COLO829 (cell line): ENCODE data around the gene GATAD2A.

Experiments used
- DNase-seq: peaks from one replicate; pipeline ENCODE4 v3.0.0; 2012; ENCODE audit warnings: low spot score

The GATAD2A gene

DNA sequence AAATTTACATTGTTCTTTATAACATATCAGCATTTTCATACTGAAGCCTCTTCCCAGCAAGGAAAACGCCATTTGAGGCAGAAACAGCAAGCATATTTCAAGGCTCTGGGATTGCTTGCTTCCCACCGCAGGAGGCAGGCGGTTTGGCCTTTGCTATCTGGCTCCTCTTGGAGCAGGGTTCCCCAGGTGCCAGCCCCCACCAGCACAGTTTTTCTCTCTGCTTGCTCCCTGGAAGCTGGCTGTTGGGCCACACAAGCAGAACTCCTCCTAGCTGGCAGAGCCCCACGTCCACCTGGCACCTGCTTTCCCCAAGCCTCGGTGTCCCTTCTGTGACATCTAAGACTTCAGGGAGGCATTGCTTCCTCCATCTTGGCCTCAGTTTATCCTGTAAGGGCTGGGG, 16.7 kb downstream of the GATAD2A start:
- no peak for DNase-seq

DNA sequence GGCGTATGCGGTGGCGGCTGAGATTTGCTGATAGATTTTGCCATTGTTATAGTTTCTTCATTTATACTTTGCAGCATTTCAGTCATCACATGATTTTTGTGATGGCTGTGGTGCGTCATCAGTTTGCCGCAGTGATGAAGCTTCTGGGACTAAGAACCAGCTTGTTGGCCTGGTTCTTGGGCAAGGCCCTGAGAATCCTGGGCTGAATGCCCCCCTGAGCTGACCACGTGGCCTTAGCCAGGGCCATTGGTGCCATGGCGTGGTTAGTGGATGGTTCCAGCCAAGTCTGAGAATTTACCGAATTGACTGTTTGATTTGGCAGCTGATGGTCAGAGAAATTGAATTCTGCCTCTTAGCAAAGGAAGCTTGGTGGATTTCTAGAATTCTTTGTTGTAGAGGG, 17.8 kb downstream of the GATAD2A start:
- DNase-seq: no peak

DNA sequence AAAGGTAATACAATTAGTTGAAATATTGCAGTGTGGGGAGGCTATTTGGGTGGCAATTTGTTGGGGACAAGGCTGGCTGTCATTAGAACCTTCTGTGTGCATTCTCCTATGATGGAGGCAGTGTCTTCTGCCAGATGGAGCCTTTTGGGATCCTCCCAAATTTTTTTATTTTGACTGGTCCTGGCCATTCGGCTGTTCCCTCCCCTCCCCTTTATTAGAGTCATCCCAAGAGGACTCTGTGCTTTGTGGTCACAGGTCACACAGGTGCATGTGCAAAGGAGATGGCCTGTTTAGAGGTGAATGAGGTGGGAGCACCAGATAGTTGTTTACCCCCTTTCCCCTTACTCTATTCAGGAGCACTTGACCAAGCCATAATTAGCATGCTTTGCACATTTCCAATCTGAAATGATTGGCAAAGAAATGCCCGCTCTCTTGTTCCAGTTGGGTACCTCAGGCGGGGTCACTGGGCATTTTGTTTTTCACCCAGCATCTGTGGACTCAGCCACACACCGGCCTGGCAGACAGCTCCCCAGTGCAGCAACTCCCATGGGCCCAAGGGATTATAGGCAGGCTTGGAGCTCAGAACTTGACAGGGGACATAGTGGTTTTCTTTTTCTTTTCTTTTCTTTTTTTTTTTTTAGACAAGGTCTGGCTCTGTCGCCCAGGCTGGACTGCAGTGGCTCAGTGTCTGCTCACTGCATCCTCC, 19.8 kb downstream of the GATAD2A start:
- no peak for DNase-seq

DNA sequence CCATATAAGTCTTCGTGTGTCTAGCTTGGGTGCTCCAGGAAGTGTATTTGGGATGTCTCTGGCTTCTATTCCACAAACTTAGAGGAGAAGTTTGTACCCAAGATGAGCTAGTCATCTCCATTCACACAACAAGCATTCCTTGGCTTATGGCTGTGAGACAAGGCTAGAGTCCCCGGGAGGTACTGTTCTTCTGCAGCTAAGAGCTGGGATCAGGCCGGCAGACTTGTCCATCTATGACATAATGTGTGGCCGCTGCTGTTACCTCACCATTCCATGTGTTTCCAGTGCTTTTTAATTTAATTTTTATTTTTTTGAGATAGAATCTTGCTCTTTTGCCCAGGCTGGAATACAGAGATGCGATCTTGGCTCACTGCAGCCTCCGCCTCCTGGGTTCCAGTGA, 20.7 kb downstream of the GATAD2A start:
- DNase-seq: no peak

DNA sequence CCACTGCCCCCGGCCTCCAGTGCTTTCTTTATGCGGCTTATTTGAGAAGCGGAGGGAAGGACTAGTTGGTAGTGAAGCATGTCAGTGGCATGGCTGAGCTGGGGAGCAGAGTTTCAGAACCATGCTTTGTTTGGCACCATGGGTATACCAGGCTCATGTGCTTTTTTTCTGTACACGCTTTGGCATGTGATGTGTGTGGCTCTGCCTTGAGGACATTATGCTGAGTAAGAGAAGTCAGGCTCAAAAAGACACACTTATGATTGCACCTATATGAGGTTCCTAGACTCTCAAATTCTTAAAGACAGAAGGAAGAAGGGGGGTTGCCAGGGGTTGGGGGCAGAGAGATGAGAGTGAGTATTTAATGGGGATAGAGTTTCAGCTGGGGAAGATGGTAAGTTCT, 21.3 kb downstream of the GATAD2A start:
- no peak for DNase-seq

DNA sequence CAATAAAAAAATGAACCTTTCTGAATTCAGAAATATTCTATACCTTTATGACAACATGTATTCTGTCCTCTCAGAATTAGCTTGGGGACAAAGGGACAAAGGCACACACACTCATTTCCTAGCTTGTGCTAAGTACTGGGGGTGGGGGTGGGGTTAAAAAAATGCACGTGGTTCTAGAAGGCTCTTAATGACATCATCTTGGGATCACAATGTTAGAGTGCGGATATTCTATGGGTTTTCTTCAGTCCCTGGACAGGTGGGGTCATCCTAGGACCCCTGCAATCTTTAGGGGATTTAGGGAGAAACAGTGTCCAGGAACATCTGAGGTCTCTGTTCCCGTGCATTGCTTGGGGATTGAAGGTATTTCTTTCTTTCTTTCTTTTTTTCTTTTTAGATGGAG, 21.8 kb downstream of the GATAD2A start:
- DNase-seq: no peak

DNA sequence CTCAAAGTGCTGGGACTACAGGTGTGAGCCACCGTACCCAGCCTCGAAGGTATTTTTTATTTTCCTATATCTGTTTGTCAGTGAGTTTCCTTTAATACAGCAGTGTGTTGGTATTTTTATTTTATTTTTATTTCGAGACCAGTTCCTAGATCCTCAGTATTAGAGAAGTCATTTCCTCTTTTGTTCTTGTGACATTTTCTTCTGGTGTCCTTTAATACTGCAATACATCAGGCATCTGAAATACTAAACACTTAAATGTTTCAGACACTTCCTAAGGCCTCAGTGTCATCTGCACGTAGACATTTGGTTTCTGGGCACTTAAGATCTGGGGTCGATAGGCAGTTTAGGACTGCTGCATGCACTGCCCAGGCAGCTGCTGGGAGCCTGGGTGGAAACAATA, 22.5 kb downstream of the GATAD2A start:
- DNase-seq: no peak

DNA sequence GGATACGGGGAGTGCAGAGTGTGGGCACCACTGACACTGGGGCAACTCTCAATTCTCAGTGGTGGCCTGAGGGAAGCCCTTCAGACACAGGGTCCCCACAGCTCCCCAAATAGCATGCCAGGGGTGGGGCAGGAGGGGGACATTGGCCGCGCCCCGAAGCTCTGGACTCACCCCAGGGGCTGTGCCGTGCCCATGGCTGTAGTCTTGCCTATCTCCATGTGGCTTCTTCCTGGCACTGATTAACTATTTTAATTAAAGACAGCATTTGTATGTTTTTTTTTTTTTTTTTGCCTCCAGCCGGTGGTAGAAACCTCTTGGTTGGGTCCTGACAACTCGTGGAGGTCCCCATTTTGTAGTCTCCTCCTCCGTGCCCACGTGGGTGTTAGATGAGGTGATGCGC, 23.3 kb downstream of the GATAD2A start:
- no peak for DNase-seq

DNA sequence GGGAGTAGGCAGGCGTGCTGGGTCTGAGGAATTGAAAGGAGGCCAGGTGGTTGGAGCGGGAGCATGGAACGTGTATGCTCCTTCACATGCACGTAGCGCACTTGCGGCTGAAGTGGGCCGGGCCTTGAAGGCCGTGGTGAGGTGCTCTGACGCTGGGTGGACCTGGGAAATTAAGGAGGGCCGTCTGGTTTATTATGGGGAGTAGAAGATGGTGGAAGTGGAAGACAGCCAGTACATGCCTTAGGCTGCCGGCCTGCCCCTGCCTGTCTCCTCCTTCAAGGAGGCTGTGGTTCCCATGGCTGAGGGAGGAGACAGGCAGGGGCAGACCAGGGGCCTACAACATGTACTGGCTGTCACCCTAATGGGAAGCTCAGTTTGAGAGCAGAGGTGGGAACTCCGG, 23.9 kb downstream of the GATAD2A start:
- DNase-seq: no peak

DNA sequence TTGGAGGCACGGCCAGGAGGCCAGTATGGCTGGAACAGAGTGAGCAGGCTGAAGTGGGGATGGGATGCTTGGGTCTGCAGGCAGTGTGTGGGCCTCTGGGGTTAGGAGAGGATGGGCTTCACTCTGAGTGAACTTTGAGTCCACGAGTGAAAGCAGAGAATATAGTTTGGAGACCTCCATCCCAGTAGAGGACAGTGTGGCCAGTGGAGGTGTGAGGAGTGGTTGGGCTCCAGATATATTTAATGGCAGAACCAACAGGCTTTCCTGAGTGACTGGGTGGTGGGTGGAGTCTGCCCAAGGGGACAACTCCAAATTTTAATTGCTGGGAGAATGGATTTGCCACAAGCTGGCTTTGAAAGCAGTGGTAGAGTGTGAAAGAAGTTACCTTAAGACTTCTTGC, 27.3 kb downstream of the GATAD2A start:
- DNase-seq: no peak

DNA sequence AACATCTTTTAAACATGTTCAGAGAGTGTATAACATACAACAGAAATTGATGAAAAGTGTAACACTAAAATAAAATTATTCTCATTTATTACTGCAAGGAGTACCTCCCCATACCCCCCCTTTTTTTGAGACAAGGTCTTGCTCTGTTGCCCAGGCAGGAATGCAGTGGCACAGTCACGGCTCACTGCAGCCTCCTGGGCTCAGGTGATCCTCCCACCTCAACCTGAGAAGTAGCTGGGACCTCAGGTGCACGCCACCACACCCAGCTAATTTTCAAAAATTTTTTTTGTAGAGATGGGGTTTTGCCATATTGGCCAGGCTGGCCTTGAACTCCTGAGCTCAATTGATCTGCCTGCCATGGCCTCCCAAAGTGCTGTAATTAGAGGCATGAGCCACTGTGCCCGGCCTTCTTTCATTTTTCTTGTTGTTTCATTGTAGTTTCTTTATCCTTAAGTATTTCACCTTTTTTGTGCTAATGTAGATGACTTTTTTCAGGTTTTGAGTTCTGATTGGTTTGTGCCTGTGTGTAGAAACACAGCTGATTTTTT, 28.3 kb downstream of the GATAD2A start:
- no peak for DNase-seq

DNA sequence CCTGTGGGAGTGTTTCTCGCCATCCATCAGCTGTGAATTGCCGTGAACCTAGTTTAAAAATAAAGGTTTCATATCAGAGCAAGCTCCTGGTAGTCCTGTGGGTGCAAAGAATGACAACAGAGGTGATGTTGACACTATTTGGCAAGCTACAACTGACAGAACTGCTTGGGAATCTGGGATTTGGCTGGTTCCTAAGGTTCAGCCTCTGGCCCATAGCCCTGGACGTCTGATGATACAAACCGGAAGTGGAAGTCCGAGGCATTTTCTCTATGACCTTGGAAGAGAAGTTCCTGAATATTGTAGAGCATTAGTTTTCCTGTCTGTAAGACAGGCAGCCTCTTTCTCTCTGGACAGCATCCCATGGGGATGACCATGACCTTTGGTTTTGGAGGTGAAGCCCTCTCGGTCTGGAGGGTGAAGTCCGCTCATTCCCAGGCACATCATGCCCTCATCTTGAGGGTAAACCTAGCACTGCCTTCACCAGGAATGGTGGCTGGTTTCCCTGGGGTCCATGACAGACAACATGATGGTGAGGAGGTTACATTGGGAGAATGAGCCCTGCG, 29.1 kb downstream of the GATAD2A start:
- no peak for DNase-seq

DNA sequence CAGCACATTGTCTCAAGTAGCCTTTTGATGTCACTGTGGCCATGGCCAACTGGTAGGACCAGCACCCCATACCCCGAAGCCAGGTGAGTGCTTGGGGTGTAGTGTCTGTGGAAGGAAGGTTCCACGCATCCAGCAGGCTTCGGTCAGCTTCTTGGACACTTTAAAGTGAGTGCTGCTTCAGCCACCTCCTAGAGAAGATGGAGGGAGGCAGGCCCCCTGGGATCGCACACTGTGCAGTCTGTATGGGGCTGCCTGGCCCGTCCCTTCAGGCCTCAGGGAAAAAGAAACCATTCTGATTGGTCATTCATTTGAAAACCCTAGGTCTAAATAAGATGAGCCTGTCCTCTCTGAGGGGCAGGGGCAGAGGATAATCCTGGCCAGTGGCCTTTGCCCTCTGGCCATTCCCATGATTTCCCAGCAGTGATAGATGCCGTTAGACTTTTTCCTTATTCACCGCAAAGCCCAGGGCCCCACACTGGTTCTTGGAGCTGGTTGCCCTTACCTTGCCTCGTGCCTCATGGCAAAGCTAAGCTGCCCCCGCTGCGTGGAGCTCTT, 30.7 kb downstream of the GATAD2A start:
- no peak for DNase-seq

DNA sequence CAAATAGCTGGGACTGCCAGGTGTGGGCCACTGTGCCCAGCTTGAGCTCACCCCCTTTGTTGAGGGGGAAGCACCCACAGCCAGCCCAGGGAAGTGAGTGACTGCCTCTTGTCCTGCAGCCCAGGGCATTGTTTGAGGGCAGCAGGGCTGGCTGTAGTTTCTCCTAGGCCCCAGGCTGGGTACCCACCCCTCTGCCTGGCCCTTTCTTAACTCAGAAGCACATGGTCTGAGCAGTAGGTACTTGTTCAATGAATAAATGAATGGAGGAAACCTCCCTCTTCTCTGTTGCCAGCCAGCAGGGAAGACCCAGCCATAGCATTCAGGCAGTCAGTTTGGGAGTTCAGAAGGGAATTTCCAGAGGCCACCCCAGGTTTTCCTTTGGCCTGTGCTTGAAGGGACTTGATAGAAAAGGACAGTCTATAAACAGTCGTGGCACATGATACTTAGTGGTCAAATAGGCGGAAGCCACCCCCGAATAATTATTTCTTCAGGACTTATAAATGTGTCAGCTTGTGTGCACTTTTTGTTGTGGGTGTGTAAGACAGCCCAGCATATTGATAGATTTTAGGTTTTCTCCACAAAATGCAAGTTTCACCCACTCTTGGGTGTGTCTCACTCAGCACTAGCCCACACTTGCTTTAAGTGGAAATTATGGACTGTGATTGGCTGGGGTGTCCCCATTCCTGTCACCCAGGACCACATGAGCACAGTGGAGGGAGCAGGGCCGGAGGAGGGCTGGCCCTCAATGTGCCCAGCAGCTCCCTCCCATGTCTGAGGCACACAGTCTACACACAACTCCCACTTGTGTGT, 33.1 kb downstream of the GATAD2A start:
- DNase-seq: no peak

DNA sequence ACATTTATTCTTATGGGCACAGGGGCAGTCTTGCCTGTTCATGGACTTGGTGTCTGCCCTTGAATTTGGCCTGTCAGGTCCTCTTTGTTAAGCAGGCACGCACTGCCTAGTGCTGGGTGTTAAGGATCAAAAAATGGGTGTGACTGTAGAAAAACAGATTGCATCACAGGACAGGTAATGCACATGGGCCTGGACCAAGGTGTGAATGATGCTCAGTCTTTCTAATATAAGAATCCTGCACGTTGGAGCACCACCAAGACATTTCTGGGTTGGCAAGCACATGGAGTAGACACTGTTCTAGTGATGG, 33.7 kb downstream of the GATAD2A start:
- DNase-seq: no peak

DNA sequence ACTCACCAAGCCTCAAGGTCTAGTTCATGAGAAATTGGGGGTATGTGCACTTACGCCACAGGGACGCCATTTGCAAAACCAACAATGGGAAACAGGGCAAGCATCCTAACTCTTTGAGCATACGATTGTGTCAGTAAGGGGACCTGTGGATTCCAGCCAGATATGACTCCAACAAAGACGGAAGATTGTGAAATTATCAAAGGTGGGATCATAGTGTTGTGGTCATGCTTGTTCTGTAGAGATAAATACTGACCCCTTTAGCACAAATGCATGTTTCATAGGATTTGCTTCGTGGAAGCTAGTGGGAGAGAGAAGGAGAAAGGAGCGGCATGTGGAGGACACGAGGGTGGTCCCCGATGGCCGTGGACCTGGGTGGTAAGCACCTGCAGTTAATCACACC, 37.8 kb downstream of the GATAD2A start:
- no peak for DNase-seq

DNA sequence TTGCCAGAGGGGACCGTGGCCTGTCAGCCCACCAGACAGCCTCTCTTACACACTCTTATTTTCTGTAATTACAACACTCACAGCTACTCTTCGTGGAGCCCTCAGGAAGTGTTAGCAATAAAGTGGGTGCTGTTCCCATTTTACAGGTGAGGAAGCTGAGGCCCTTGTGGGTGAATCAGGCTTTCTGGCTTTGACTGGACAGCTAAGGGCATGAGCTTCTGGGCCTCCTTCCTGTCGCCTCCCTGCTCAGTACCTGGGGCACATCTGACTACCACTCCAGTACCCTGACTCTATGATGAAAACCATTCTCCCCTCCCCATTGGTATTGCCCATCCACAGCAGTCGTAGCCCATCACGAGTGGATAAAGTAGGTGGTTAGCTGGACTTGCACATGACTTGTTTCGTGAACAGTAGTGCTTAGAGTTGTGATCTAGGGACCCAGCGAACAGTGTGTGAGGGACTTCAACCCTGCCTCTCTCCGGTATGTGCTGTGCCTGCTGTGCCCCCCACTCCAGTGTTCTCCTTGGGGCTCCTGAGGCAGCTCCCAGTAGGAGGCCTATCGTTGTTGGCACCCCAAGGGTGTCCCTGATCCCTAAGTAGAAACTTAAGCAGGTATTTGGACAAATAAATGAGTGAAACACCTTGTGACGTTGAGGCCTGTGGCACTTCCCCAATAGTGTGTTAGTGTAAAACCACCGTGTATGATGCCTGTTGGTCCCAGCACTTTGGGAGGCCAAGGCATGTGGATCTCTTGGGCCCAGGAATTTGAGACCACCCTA, 38.6 kb downstream of the GATAD2A start:
- no peak for DNase-seq

DNA sequence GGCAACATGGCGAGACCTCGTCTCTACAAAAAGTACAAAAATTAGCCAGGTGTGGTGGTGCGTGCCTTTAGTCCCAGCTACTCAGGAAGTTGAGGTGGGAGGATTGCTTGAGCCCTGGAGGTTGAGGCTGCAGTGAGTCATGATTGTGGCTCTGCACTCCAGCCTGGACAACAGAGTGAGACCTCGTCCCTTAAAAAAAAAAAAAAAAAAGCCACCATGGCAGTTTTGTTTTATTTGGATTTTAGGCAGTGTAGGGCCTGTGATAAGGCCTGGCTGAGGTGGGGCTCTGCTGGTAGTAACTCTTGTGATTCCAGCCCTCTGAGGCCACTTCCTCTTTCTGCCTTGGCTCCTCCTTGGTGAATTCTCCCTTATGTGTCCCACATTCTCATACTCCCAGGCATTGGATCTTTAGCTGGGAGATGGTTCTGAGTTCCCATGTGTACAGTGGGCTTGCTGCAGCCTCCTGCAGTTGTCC, 39.2 kb downstream of the GATAD2A start:
- no peak for DNase-seq

DNA sequence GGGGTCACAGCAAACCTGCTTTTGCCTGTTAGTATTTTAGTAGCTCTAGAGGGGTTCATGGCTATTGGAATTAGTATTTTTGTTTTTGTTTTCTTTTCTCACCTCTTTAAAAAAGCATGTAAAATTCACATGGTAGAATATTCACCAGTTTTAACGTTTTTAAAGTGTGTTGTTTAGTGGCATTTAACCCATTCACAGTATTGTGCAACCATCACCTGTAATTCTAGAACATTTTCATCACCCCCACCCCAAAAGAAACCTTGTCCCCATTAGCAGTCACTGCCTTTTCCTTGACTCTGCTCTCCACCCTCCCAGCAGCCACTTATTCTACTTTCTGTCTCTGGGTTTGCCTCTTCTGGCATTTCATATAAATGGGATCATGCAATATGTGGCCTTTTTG, 39.8 kb downstream of the GATAD2A start:
- no peak for DNase-seq

DNA sequence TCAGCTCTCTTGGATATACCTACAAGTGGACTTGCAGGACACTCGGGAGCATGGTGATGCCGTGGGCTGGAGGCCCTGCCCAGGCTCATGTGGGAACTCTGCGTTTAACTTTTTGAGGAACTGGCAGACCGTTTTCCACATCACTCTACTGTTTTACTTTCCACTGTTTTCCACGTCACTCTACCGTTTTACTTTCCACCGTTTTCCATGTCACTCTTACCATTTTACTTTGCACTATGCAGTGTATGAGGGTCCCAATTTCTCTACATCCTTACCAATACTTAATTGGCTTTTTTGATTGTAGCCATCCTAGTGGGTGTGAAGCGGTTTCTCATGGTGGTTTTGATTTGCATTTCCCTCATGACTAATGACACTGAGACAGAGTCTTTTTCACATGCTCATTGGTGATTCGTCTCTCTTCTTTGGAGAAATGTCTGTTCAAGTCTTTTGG, 40.5 kb downstream of the GATAD2A start:
- DNase-seq: no peak

DNA sequence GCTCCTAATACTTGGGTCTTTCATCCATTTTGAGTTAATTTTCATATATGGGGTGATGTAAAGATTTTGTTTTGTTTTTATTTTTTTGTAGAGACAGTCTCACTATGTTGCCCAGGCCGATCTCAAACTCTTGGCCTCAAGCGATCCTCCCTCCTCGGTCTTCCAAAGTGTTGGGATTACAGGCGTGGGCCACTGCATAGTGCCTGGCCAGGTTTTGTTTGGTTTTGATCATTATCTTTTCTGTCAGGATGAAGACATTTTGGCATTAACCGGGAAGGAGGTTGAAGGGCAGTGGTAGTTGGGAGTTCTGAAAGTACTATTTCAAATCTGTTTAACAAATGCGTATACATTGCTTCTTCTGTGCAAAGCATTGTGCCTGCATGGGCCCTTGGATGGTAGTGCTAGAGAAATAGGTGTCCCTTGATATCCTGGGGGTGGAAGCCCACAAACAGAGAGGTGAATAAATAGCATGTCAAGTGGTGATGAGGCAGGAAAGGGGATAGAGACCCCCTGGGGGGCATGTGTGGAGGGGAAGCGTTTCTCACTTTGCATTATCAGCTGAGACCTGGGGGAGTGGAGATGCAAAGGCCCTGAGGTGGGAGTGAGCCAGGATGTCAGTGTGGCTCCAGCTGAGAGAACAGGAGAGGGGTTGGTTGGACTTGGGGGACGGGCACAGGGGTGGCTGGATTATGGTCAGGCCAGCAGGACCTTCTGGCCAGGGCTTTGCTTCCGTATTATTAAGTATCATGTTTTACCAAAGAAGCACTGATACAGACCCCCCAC, 41.4 kb downstream of the GATAD2A start:
- DNase-seq: no peak
